Left lung (tissue), 10 donors: ENCODE data around the gene ROS1. TPM values are rescaled to one million over a fixed set of nuclear protein-coding genes. Genes with fewer than 3 reads are reported as not detected.
"Not testable (repeated sequence)": the region's sequence is repeated elsewhere in the genome, so short reads cannot be mapped to it uniquely, and the experiment has no call there.

ENCODE experiments used
- ATAC-seq: fragments of 200-7000 bp; cut with Tn5 transposase; one replicate; pipeline ENCODE4 v1.9.1; 2020; ENCODE audit warnings: moderate library complexity
- DNase-seq, 4 donors: peaks; one replicate each; pipeline ENCODE4 v3.0.0-alpha.2; 2013 to 2020
- H3K27ac ChIP-seq, 2 donors: fragments of 200-600 bp; sonication (generic) in 1 of 2; one replicate each; pipeline versions ENCODE4 v1.5.0 to v1.8.0; 2020 to 2021
- H3K27me3 ChIP-seq, 2 donors: fragments of 200-600 bp; sonication (generic) in 1 of 2; one replicate each; pipeline versions ENCODE4 v1.5.0 to v1.8.0; 2020 to 2021
- H3K36me3 ChIP-seq, 2 donors: fragments of 200-600 bp; sonication (generic) in 1 of 2; one replicate each; pipeline versions ENCODE4 v1.5.0 to v1.8.0; 2020 to 2021
- H3K4me1 ChIP-seq, 2 donors: fragments of 200-600 bp; one replicate each; pipeline ENCODE4 v1.8.0; 2021
- H3K4me3 ChIP-seq, 2 donors: fragments of 200-600 bp; sonication (generic) in 1 of 2; one replicate each; pipeline versions ENCODE4 v1.5.0 to v1.8.0; 2020 to 2021; ENCODE audit warnings: mild to moderate bottlenecking in 1 of 2
- H3K9me3 ChIP-seq, 2 donors: fragments of 200-600 bp; sonication (generic) in 1 of 2; one replicate each; pipeline versions ENCODE4 v1.5.0 to v1.8.0; 2020 to 2021
- CTCF ChIP-seq, 2 donors: fragments of 200-600 bp; sonication (generic) in 1 of 2; IDR thresholded peaks; one replicate each; pipeline versions ENCODE4 v1.5.0 to v1.8.0; 2021; ENCODE audit warnings: antibody characterized with exemption in 2 of 2
- intact Hi-C, 2 donors: fragments of 100-400 bp; cut with DNase I; formaldehyde crosslinking; loops; one replicate each; pipeline versions ENCODE4 v1.11.2 to v1.14.2; 2022
- polyA plus RNA-seq, 6 donors: library from polyadenylated mRNA; unstranded; fragments of 120-200 nt; gene quantifications; one replicate each; pipeline ENCODE4 v1.2.1, GENCODE V29; 2013; ENCODE audit not compliant: insufficient read length in 6 of 6
- total RNA-seq, 2 donors: library from RNA; stranded (reverse); fragmentation: NEBNext Ultra II Directional; extraction: Animal tissue kit (Norgen Biotek cat#: 25700); gene quantifications; one replicate each; pipeline ENCODE4 v1.2.1, GENCODE V29; 2021
- donor health status: DM: no; HTN: yes; CAD: no.
- donor health status: DM: no; HTN: no; CAD: no.

ROS1 gene
- total and polyA plus RNA-seq, 8 donors: 21.2 to 305 (median 39.5) TPM

- peak; percentile 80 for ATAC-seq
- Histone ChIP-seq H3K27me3 (peaks cover 0 to 17% of the 10 kb centered on the region in 2 donors), H3K4me1 (peaks cover 9 to 18% of the 10 kb centered on the region in 2 donors), H3K4me3 (no peak overlapping the region), H3K36me3 (no peaks in the 10 kb centered on the region), H3K27ac (peak overlapping the region; percentile 51 to 80), H3K9me3 (no peaks in the 10 kb centered on the region)
- TF ChIP-seq CTCF (IDR thresholded peaks at IDR 0.05): no peak
- intact Hi-C loops: no loop called here
- no peak for DNase-seq
Measured at GRCh38 chr6:117448732-117449485, 23.2 kb upstream of the ROS1 start.

- Histone ChIP-seq H3K36me3 (no peaks in the 10 kb centered on the region), H3K4me3 (no peak overlapping the region), H3K4me1 (peaks cover 10 to 18% of the 10 kb centered on the region in 2 donors), H3K27ac (peak overlapping the region; percentile 1 to 80), H3K27me3 (peaks cover 0 to 17% of the 10 kb centered on the region in 2 donors), H3K9me3 (no peaks in the 10 kb centered on the region)
- DNase-seq (no peak), ATAC-seq (peak; percentile 17)
- TF ChIP-seq CTCF (IDR thresholded peaks at IDR 0.05): no peak
- intact Hi-C loops: no loop called here
Measured at GRCh38 chr6:117448011-117448410, 22.3 kb upstream of the ROS1 start.

GRCh38 chr6:117446861-117447260 lies 21.1 kb upstream of the ROS1 start:
- ATAC-seq: no peak
- Histone ChIP-seq H3K27me3 (peaks cover 0 to 17% of the 10 kb centered on the region in 2 donors), H3K4me3 (no peak overlapping the region), H3K27ac (peak overlapping the region in 1 of 2 donors; percentile 23), H3K4me1 (peaks cover 10 to 15% of the 10 kb centered on the region in 2 donors), H3K36me3 (no peaks in the 10 kb centered on the region), H3K9me3 (no peaks in the 10 kb centered on the region)
- intact Hi-C loops: no loop called here
- DNase-seq: no peak
- TF ChIP-seq CTCF (IDR thresholded peaks at IDR 0.05): no peak

GRCh38 chr6:117444600-117444999 lies 18.9 kb upstream of the ROS1 start:
- TF ChIP-seq CTCF (IDR thresholded peaks at IDR 0.05): no peak
- DNase-seq: no peak

GRCh38 chr6:117442313-117442712 lies 16.6 kb upstream of the ROS1 start:
- H3K36me3 ChIP-seq, H3K4me1 ChIP-seq, H3K9me3 ChIP-seq, ATAC-seq, H3K4me3 ChIP-seq, intact Hi-C loops, DNase-seq: not testable (repeated sequence)
- H3K27ac ChIP-seq: peak overlapping the region; percentile 35 to 39
- H3K27me3 ChIP-seq: peaks cover 0 to 17% of the 10 kb centered on the region in 2 donors

More at GRCh38 chr6:117444600-117444999, 18.9 kb upstream of the ROS1 start:
- no peak for ATAC-seq
- Histone ChIP-seq H3K4me3 (no peak overlapping the region), H3K27ac (no peak overlapping the region), H3K27me3 (peaks cover 0 to 17% of the 10 kb centered on the region in 2 donors), H3K36me3 (no peaks in the 10 kb centered on the region), H3K4me1 (peaks cover 6% of the 10 kb centered on the region in 2 donors), H3K9me3 (no peaks in the 10 kb centered on the region)
- intact Hi-C loops: no loop called here
